Colon (tissue), 2 donors: Measurements from ENCODE around the gene TOMM5.
"Not testable (repeated sequence)": the region's sequence is repeated elsewhere in the genome, so short reads cannot be mapped to it uniquely, and the experiment has no call there.

Source experiments
- FAIRE-seq: peaks from 2 replicates; lab custom pipeline; 2012; peaks lifted over from hg19 to GRCh38; lab: Jason Lieb, UNC
- donor health status: control.
- donor health status: control.

The TOMM5 gene

GRCh38 chr9:37611014-37611413 is 18.6 kb upstream of the TOMM5 start:
- FAIRE-seq, result no peak

GRCh38 chr9:37609735-37610397 is 17.5 kb upstream of the TOMM5 start:
- no peak for FAIRE-seq

GRCh38 chr9:37608250-37608649 is 15.9 kb upstream of the TOMM5 start:
- no peak for FAIRE-seq

- no peak for FAIRE-seq
Observed at GRCh38 chr9:37604296-37604695, 11.9 kb upstream of the TOMM5 start.

GRCh38 chr9:37602817-37603216 is 10.4 kb upstream of the TOMM5 start:
- FAIRE-seq, result no peak

GRCh38 chr9:37602061-37602460 is 9.7 kb upstream of the TOMM5 start:
- not testable (repeated sequence) for FAIRE-seq

GRCh38 chr9:37596504-37596903 is 4.1 kb upstream of the TOMM5 start:
- FAIRE-seq, result no peak

GRCh38 chr9:37593883-37594448 is 1.6 kb upstream of the TOMM5 start:
- FAIRE-seq, result no peak

GRCh38 chr9:37587521-37587920 is 4.9 kb downstream of the TOMM5 start:
- no peak for FAIRE-seq

- no peak for FAIRE-seq
Observed at GRCh38 chr9:37583522-37584121, 8.8 kb downstream of the TOMM5 start.

GRCh38 chr9:37582548-37583157 is 9.7 kb downstream of the TOMM5 start:
- no peak for FAIRE-seq

GRCh38 chr9:37575921-37576721 is 16.3 kb downstream of the TOMM5 start, which contains the start of gene FBXO10:
Gene FBXO10, minus strand, starts transcription at chr9:37576380. Its CDS starts 34,612 bp downstream, at chr9:37541768.
- no peak for FAIRE-seq

- no peak for FAIRE-seq
Observed at GRCh38 chr9:37575511-37575914, 16.9 kb downstream of the TOMM5 start.

- FAIRE-seq, result no peak
Observed at GRCh38 chr9:37575001-37575400, 17.4 kb downstream of the TOMM5 start.

GRCh38 chr9:37574241-37574721 is 18.1 kb downstream of the TOMM5 start:
- FAIRE-seq, result no peak

- no peak for FAIRE-seq
Observed at GRCh38 chr9:37571282-37571681, 21.1 kb downstream of the TOMM5 start.

GRCh38 chr9:37566716-37567115 is 25.7 kb downstream of the TOMM5 start:
- FAIRE-seq, result no peak

- FAIRE-seq, result no peak
Observed at GRCh38 chr9:37565661-37566618, 26.5 kb downstream of the TOMM5 start.

- no peak for FAIRE-seq
Observed at GRCh38 chr9:37564916-37565315, 27.5 kb downstream of the TOMM5 start.

GRCh38 chr9:37563806-37564513 is 28.4 kb downstream of the TOMM5 start:
- FAIRE-seq, result no peak
